ENCODE measurements around the gene INO80D. TPM values are rescaled to one million over a fixed set of nuclear protein-coding genes. Genes with fewer than 3 reads are reported as not detected.
"Not testable (repeated sequence)": the region's sequence is repeated elsewhere in the genome, so short reads cannot be mapped to it uniquely, and the experiment has no call there.

Gene INO80D
- total RNA-seq, 4 donors from 2014 or later = 25.0 to 49.7 (median 26.5) TPM

DNA sequence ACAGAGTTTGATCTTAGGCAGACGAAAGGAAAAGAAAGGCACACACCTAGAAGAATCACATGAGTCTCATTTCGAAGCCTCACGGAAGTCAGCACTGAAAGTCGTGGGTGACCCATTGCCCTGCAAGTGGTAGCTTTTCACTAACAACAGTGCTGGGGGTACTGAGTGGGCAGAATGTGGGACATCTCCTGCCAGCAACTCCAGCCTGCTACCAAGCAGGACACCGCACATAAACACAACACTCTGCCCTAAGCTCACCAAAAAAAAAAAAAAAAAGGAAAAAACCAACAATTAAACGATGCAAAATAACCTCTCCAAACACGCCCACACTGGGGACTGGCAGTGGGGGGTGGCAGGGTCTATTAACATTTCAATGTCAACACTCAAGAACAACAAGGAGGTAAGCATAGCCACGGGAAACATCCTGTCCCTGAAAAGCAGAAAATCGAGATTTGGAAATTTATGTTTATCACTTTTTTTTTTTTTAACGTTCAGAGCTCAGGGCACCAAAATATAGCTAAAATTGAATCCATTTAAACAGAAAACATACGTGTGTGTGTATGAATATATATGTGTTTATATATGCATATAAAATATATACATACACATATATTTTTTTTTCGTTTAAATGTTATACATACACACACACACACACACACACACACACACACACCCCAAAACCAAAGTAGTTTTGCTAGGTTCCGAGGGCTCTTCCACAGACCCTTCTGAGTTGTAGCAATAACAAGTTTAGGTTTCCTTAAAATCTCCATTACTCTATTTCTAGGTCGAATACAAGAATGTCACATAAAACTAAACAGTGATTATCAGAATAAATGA, 2.2 kb downstream of the INO80D start:
- peak overlapping the region; percentile 96 to 100 (median 99) for H3K27ac ChIP-seq
- DNase-seq = peak; percentile 46 to 57

DNA sequence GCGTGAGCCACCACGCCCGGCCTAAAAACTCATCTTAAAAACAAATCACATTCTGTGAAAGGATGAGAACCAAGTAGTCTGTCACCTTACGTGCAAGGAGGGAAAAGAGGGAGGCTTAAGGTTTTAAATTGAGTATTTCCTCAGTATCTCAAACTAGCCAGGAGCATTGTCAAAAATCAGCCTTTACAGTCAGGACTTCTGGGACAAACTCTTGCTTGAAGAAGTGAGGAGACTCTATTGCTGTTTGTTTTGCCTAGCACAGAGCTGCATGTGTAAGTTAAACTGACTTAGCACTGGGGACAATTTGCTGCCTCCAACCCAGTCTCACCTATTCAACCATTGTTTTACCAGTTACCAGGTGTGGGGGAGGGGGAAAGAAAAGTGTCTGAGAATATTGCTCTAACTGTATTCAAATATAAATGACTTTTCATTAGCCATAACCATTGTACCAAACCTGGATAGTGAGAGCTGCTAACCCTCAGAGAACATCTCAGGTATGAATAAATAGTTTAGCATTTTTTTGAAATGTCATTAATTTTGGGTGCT, 3.6 kb downstream of the INO80D start:
- no peak for DNase-seq
- TF ChIP-seq POLR2A (IDR thresholded peaks at IDR 0.05) (no peak), CTCF (IDR thresholded peaks at IDR 0.05) (no peak)
- no peaks in the 10 kb centered on the region for H3K36me3 ChIP-seq
- H3K9me3 ChIP-seq = no peaks in the 10 kb centered on the region
- WGBS, 2 donors = 88 to 98% methylated on average over 4 of the region's 4 CpGs
- no peak overlapping the region for H3K4me3 ChIP-seq (replicated peaks in 1 of 3)
- H3K27me3 ChIP-seq = no peaks in the 10 kb centered on the region
- H3K27ac ChIP-seq = peak overlapping the region in 1 of 3 donors; percentile 3
- peaks cover 13 to 22% of the 10 kb centered on the region in 2 donors for H3K4me1 ChIP-seq
- intact Hi-C loops (cut with DNase I) = no loop called here

More for the DNA sequence above, 2.2 kb downstream of the INO80D start:
- Histone ChIP-seq H3K9me3 (no peaks in the 10 kb centered on the region), H3K4me1 (peaks cover 13 to 15% of the 10 kb centered on the region in 2 donors), H3K4me3 (replicated peaks in 1 of 3) (peak overlapping the region in 2 of 3 donors; percentile 59 to 86), H3K36me3 (no peaks in the 10 kb centered on the region), H3K27me3 (no peaks in the 10 kb centered on the region)
- WGBS, 2 donors = 4 to 5% methylated on average over 14 of the region's 14 CpGs
- peak in 1 of 2 donors; percentile 10 for TF ChIP-seq POLR2A (IDR thresholded peaks at IDR 0.05)
- TF ChIP-seq CTCF (IDR thresholded peaks at IDR 0.05) = no peak
- intact Hi-C loops (cut with DNase I) = no loop called here

DNA sequence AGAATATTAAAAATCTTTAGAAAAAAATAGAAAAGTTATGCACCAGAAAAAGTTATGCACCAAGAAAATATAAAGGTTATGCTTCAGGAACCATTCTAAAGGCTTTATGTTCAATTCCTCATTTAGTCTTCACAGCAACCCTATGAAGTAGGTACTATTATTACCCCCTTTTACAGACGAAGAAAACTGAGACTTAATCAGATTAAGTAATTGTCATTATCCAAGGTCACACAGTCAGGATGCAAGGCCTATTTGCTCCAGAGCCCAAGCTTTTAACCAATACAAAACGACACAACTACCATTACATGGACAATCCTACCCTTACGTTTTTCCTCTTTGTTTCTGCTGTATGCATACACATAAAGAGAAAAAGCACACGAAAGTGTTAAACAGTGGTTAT, 5.0 kb downstream of the INO80D start:
- 90 to 91% methylated on average over 4 of the region's 4 CpGs for WGBS, 2 donors
- DNase-seq = no peak
- intact Hi-C loops (cut with DNase I) = no loop called here
- no peak overlapping the region for H3K4me3 ChIP-seq (replicated peaks in 1 of 3)
- peaks cover 13 to 18% of the 10 kb centered on the region in 2 donors for H3K4me1 ChIP-seq
- TF ChIP-seq POLR2A (IDR thresholded peaks at IDR 0.05) (no peak), CTCF (IDR thresholded peaks at IDR 0.05) (no peak)
- no peaks in the 10 kb centered on the region for H3K9me3 ChIP-seq
- no peaks in the 10 kb centered on the region for H3K27me3 ChIP-seq
- no peak overlapping the region for H3K27ac ChIP-seq
- H3K36me3 ChIP-seq = no peaks in the 10 kb centered on the region

DNA sequence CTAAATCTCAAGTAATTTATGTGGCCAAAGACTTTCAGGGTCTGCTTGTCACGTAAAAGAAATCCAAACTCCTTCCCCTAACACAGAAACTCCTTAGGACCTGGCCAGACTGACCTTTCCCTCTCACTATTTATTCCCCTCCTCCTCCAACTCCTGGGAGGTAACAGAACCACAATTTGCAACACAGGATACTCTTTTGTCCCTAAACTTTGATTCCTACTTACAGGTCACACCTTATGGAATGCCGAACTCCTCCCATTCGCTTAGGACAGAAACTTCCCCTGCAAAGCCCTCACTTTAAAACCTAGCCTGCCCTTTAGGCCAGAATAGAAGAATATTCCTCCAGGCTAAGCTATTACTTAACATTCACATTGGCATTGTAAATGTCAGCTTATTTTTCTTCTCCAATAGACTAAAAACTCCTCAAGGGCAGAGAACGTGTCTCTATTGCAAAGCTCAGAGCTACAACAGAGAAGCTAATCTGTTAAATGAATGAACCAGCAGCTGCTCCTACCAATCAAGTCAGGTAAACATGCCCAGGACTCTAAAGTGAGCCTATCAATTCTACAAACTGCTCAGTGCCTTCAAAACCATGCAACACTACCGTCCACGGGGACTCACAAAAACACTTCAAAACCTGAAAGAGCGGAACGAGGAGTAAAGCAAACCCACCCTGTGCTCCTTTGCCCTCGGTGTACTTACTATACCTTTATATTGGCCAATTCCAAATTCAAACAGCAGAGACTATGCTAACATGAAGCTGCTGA, 6.1 kb downstream of the INO80D start:
- no peak for DNase-seq
- Histone ChIP-seq H3K9me3 (no peaks in the 10 kb centered on the region), H3K27me3 (no peaks in the 10 kb centered on the region), H3K4me1 (peaks cover 13 to 18% of the 10 kb centered on the region in 2 donors), H3K36me3 (no peaks in the 10 kb centered on the region), H3K4me3 (replicated peaks in 1 of 3) (no peak overlapping the region), H3K27ac (peak overlapping the region in 1 of 3 donors; percentile 32)
- 47 to 61% methylated on average over 9 of the region's 9 CpGs for WGBS, 2 donors
- TF ChIP-seq POLR2A (IDR thresholded peaks at IDR 0.05) (no peak), CTCF (IDR thresholded peaks at IDR 0.05) (no peak)
- intact Hi-C loops (cut with DNase I) = no loop called here

GRCh38 chr2:206077879-206078278, 8.1 kb downstream of the INO80D start:
- H3K36me3 ChIP-seq; H3K27me3 ChIP-seq; intact Hi-C loops (cut with DNase I); H3K4me3 ChIP-seq (replicated peaks in 1 of 3); H3K27ac ChIP-seq; H3K9me3 ChIP-seq; DNase-seq: not testable (repeated sequence)
- WGBS, 2 donors = 85 to 86% methylated on average over 5 of the region's 5 CpGs
- H3K4me1 ChIP-seq = peaks cover 12 to 13% of the 10 kb centered on the region in 2 donors
